IMR-90 (cell line): Measurements from ENCODE around the gene TRAFD1. TPM values are rescaled to one million over a fixed set of nuclear protein-coding genes. Genes with fewer than 3 reads are reported as not detected.

Source experiments
- ATAC-seq: fragments of 200-7000 bp; cut with Tn5 transposase; 2 replicates; pipeline ENCODE4 v1.9.1; 2020; ENCODE audit warnings: low read depth, mild to moderate bottlenecking, moderate library complexity
- BruUV-seq: library from RNA; stranded (reverse); fragments of 400-500 nt; replicated peaks from 2 replicates; lab custom pipeline; 2021; lab: Mats Ljungman, UMichigan
- CTCF ChIA-PET: fragments of 300-600 bp; formaldehyde crosslinking; extraction: SDS; loops from one replicate; lab custom pipeline; 2021; ENCODE audit warnings: antibody characterized with exemption; lab: Yijun Ruan, JAX
- POLR2A ChIA-PET: fragments of 300-600 bp; sonication (Branson Sonifier 250); formaldehyde crosslinking; loops from one replicate; lab custom pipeline; 2022; ENCODE audit warnings: antibody characterized with exemption; ENCODE audit not compliant: unreplicated experiment; lab: Charles Lee
- DNase-seq: peaks from one replicate; pipeline ENCODE4 v3.0.0; 2013
- H2AFZ ChIP-seq: replicated peaks from 2 replicates; pipeline ENCODE3; 2013; ENCODE audit warnings: low read length, mild to moderate bottlenecking; ENCODE audit not compliant: poor library complexity
- H2AK5ac ChIP-seq: 2 replicates; pipeline ENCODE4 v1.6.1; 2013; ENCODE audit warnings: low read depth, low read length, inconsistent platforms
- H2AK9ac ChIP-seq: replicated peaks from 2 replicates; pipeline ENCODE3; 2013; ENCODE audit warnings: mild to moderate bottlenecking, low read depth, low read length, moderate library complexity; ENCODE audit not compliant: poor library complexity
- H2BK120ac ChIP-seq: 2 replicates; pipeline ENCODE4 v1.6.1; 2013; ENCODE audit warnings: low read depth, low read length, inconsistent platforms
- H2BK15ac ChIP-seq: 3 replicates; pipeline ENCODE4 v1.6.1; 2013; ENCODE audit warnings: low read depth, low read length, inconsistent platforms
- H2BK20ac ChIP-seq: 2 replicates; pipeline ENCODE4 v1.6.1; 2013; ENCODE audit warnings: low read depth, mild to moderate bottlenecking, inconsistent platforms, low read length, moderate library complexity
- H2BK5ac ChIP-seq: 2 replicates; pipeline ENCODE4 v1.6.1; 2013; ENCODE audit warnings: mild to moderate bottlenecking, low read depth, low read length, inconsistent platforms; ENCODE audit not compliant: poor library complexity, severe bottlenecking
- H3K14ac ChIP-seq: replicated peaks from 2 replicates; pipeline ENCODE4 v1.6.1; 2013; ENCODE audit warnings: low read depth, low read length, inconsistent platforms
- H3K18ac ChIP-seq: 2 replicates; pipeline ENCODE4 v1.6.1; 2013; ENCODE audit warnings: low read depth, low read length, control low read depth
- H3K23ac ChIP-seq: 2 replicates; pipeline ENCODE4 v1.6.1; 2013; ENCODE audit warnings: low read depth, low read length, inconsistent platforms
- H3K27ac ChIP-seq: 2 replicates; pipeline ENCODE4 v1.5.1; 2013; ENCODE audit warnings: mild to moderate bottlenecking, control low read depth, low read length; ENCODE audit not compliant: insufficient read depth
- H3K27me3 ChIP-seq: 2 replicates; pipeline ENCODE4 v1.6.1; 2013; ENCODE audit warnings: low read length; ENCODE audit not compliant: control insufficient read depth, insufficient read depth
- H3K36me3 ChIP-seq: 2 replicates; pipeline ENCODE4 v1.6.1; 2013; ENCODE audit warnings: low read length, mixed read lengths; ENCODE audit not compliant: control insufficient read depth, insufficient read depth
- H3K4ac ChIP-seq: 2 replicates; pipeline ENCODE4 v1.6.1; 2013; ENCODE audit warnings: low read depth, low read length, inconsistent platforms
- H3K4me1 ChIP-seq: 2 replicates; pipeline ENCODE4 v1.6.1; 2013; ENCODE audit warnings: low read length, mixed read lengths; ENCODE audit not compliant: control insufficient read depth, insufficient read depth
- H3K4me2 ChIP-seq: 2 replicates; pipeline ENCODE4 v1.6.1; 2013; ENCODE audit warnings: low read depth, mild to moderate bottlenecking, control low read depth, low read length, moderate library complexity
- H3K4me3 ChIP-seq: 2 replicates; pipeline ENCODE4 v1.5.1; 2013; ENCODE audit warnings: low read depth, mild to moderate bottlenecking, control low read depth, low read length, moderate library complexity; ENCODE audit not compliant: insufficient read depth
- H3K56ac ChIP-seq: 2 replicates; pipeline ENCODE4 v1.6.1; 2013; ENCODE audit warnings: low read length, inconsistent platforms; ENCODE audit not compliant: insufficient read depth; ENCODE audit errors: extremely low read depth
- H3K79me1 ChIP-seq, 2 experiments: 2 replicates each; pipeline ENCODE4 v1.6.1; 2013; ENCODE audit warnings: low read length in 2 of 2, inconsistent platforms in 1 of 2, low read depth in 1 of 2
- H3K9ac ChIP-seq: 2 replicates; pipeline ENCODE4 v1.6.1; 2013; ENCODE audit warnings: low read depth, low read length, control low read depth
- H3K9me1 ChIP-seq: 2 replicates; pipeline ENCODE4 v1.6.1; 2013; ENCODE audit warnings: low read length, inconsistent platforms; ENCODE audit not compliant: insufficient read depth
- H3K9me3 ChIP-seq: 2 replicates; pipeline ENCODE4 v1.6.1; 2013; ENCODE audit warnings: low read length; ENCODE audit not compliant: control insufficient read depth, insufficient read depth
- H4K20me1 ChIP-seq: 2 replicates; pipeline ENCODE4 v1.6.1; 2013; ENCODE audit warnings: low read length, inconsistent platforms; ENCODE audit not compliant: insufficient read depth
- H4K5ac ChIP-seq: 2 replicates; pipeline ENCODE4 v1.6.1; 2013; ENCODE audit warnings: mild to moderate bottlenecking, low read depth, low read length, control low read depth
- H4K8ac ChIP-seq, 2 experiments: 2 replicates each; pipeline ENCODE4 v1.6.1; 2013; ENCODE audit warnings: low read depth in 2 of 2, low read length in 2 of 2, control low read depth in 1 of 2, inconsistent platforms in 1 of 2
- H4K91ac ChIP-seq: 2 replicates; pipeline ENCODE4 v1.6.1; 2013; ENCODE audit warnings: low read depth, low read length, inconsistent platforms; ENCODE audit not compliant: insufficient read depth
- BHLHE40 ChIP-seq: fragments of 150-350 bp; IDR thresholded peaks from 2 replicates; pipeline ENCODE4 v1.6.1; 2016; ENCODE audit warnings: mild to moderate bottlenecking, low read depth, low read length
- CEBPB ChIP-seq: IDR thresholded peaks from 2 replicates; pipeline ENCODE4 v1.6.1; 2012; ENCODE audit warnings: low read depth, low read length, improper control_type of control experiment
- CHD1 ChIP-seq: IDR thresholded peaks from 2 replicates; pipeline ENCODE4 v1.6.1; 2012; ENCODE audit warnings: low read depth, low read length, improper control_type of control experiment
- CTCF ChIP-seq: conservative IDR thresholded peaks from 2 replicates; pipeline ENCODE4 v1.5.1; 2012; ENCODE audit warnings: mild to moderate bottlenecking, low read depth, low read length, improper control_type of control experiment
- ELK1 ChIP-seq: fragments of 150-350 bp; IDR thresholded peaks from 2 replicates; pipeline ENCODE4 v1.6.1; 2016; ENCODE audit warnings: low read depth, mild to moderate bottlenecking, low read length, moderate library complexity, borderline replicate concordance
- FOS ChIP-seq: fragments of 150-350 bp; IDR thresholded peaks from 2 replicates; pipeline ENCODE4 v1.6.1; 2016; ENCODE audit warnings: low read depth, low read length
- MAFK ChIP-seq: IDR thresholded peaks from 2 replicates; pipeline ENCODE4 v1.6.1; 2012; ENCODE audit warnings: low read depth, low read length, improper control_type of control experiment
- MAZ ChIP-seq: IDR thresholded peaks from 2 replicates; pipeline ENCODE4 v1.6.1; 2012; ENCODE audit warnings: low read depth, mild to moderate bottlenecking, low read length, improper control_type of control experiment, moderate library complexity, borderline replicate concordance
- MXI1 ChIP-seq: IDR thresholded peaks from 2 replicates; pipeline ENCODE4 v1.6.1; 2012; ENCODE audit warnings: low read depth, mild to moderate bottlenecking, low read length, moderate library complexity, borderline replicate concordance
- NFE2L2 ChIP-seq: fragments of 150-350 bp; IDR thresholded peaks from 2 replicates; pipeline ENCODE4 v1.6.1; 2016; ENCODE audit warnings: low read depth, mild to moderate bottlenecking, low read length
- POLR2A ChIP-seq: IDR thresholded peaks from 2 replicates; pipeline ENCODE4 v1.6.1; 2012; ENCODE audit warnings: mild to moderate bottlenecking, low read depth, low read length
- RAD21 ChIP-seq: IDR thresholded peaks from 2 replicates; pipeline ENCODE4 v1.6.1; 2012; ENCODE audit warnings: low read length, improper control_type of control experiment
- RCOR1 ChIP-seq: IDR thresholded peaks from 2 replicates; pipeline ENCODE4 v1.6.1; 2012; ENCODE audit warnings: mild to moderate bottlenecking, low read length, improper control_type of control experiment; ENCODE audit not compliant: insufficient replicate concordance
- RFX5 ChIP-seq: IDR thresholded peaks from 2 replicates; pipeline ENCODE4 v1.8.0; 2012; ENCODE audit warnings: low read depth, mild to moderate bottlenecking, low read length, moderate library complexity
- SMC3 ChIP-seq: fragments of 150-350 bp; IDR thresholded peaks from 2 replicates; pipeline ENCODE4 v1.6.1; 2016; ENCODE audit warnings: low read depth, mild to moderate bottlenecking, antibody characterized with exemption, low read length, moderate library complexity
- USF2 ChIP-seq: fragments of 150-350 bp; IDR thresholded peaks from 2 replicates; pipeline ENCODE4 v1.6.1; 2017; ENCODE audit warnings: mild to moderate bottlenecking, antibody characterized with exemption, low read length, low read depth
- WGBS, 2 experiments: methylation state at CpG; one replicate each; pipeline versions ENCODE4 v1.1.5 to v1.1.7; 2013; ENCODE audit warnings: missing lambda C conversion rate in 2 of 2; ENCODE audit not compliant: insufficient read length in 1 of 2; ENCODE audit errors: extremely low coverage in 2 of 2; 5-methylcytosine and 5-hydroxymethylcytosine counted together
- dilution Hi-C: fragments of 300-500 bp; cut with HindIII; formaldehyde crosslinking; loops from one replicate; pipeline ENCODE4 v1.14.3; 2018; ENCODE audit warnings: low sequenced_read_pairs; ENCODE audit not compliant: unreplicated experiment
- in situ Hi-C: fragments of 300-500 bp; cut with MboI; formaldehyde crosslinking; loops from 3 replicates; pipeline ENCODE4 v1.14.3; 2019; ENCODE audit warnings: low sequenced_read_pairs, inconsistent platforms, mixed read lengths
- intact Hi-C: fragments of 100-400 bp; cut with micrococcal nuclease; formaldehyde crosslinking; loops from 2 replicates; pipeline ENCODE4 v1.10.0; 2022
- polyA plus RNA-seq, 3 experiments: library from polyadenylated mRNA; depleted of rRNA; stranded (reverse); fragments of >200 nt; gene quantifications; 2 replicates each; pipeline ENCODE4 v1.2.3, GENCODE V29; 2012; ENCODE audit warnings: low replicate concordance in 1 of 3
- total RNA-seq: library from RNA; depleted of rRNA; stranded (reverse); fragments of >200 nt; gene quantifications from 2 replicates; pipeline ENCODE4 v1.2.3, GENCODE V29; 2012

The TRAFD1 gene
- total and polyA plus RNA-seq, 2 of the 4 experiments (the other 2 are of a cell fraction): 41.3 to 70.4 TPM

GRCh38 chr12:112163056-112163455 is 37.7 kb downstream of the TRAFD1 start:
- TF ChIP-seq SMC3 (no peak), MXI1 (no peak), BHLHE40 (no peak), POLR2A (no peak), CTCF (no peak), RCOR1 (no peak), RAD21 (no peak), NFE2L2 (no peak), MAZ (no peak), MAFK (no peak), CHD1 (no peak), CEBPB (no peak), FOS (no peak), RFX5 (no peak), ELK1 (no peak), USF2 (no peak)
- no peaks in the 10 kb centered on the region for H3K4me1 ChIP-seq
- H2BK20ac ChIP-seq: no peak overlapping the region
- no peak overlapping the region for H2AK9ac ChIP-seq
- no peak overlapping the region for H3K27ac ChIP-seq
- no peak overlapping the region for H2AFZ ChIP-seq
- H3K14ac ChIP-seq: no peak overlapping the region
- H3K27me3 ChIP-seq: no peaks in the 10 kb centered on the region
- POLR2A ChIA-PET: no interaction called here
- WGBS, 2 experiments: 90% methylated on average over 2 of the region's 8 CpGs; no CpG with 5 or more reads in 1 of the 2 experiments
- H2BK15ac ChIP-seq: no peak overlapping the region
- no peaks in the 10 kb centered on the region for H3K9me1 ChIP-seq
- DNase-seq (no peak), ATAC-seq (no peak)
- no peak overlapping the region for H3K9ac ChIP-seq
- H3K18ac ChIP-seq: no peak overlapping the region
- H3K56ac ChIP-seq: no peak overlapping the region
- intact Hi-C loops (no loop called here), in situ Hi-C loops (no loop called here), dilution Hi-C loops (no loop called here)
- H3K4me3 ChIP-seq: no peak overlapping the region
- no peak overlapping the region for H4K5ac ChIP-seq
- no peak overlapping the region for H4K91ac ChIP-seq
- H3K4ac ChIP-seq: no peak overlapping the region
- H4K20me1 ChIP-seq: no peaks in the 10 kb centered on the region
- H2BK5ac ChIP-seq: no peak overlapping the region
- no peak overlapping the region for H4K8ac ChIP-seq
- no peak overlapping the region for H2AK5ac ChIP-seq
- BruUV-seq: no TSS peak
- H3K4me2 ChIP-seq: no peak overlapping the region
- CTCF ChIA-PET: interaction anchor here (0.6 kb wide), 1 partner anchor 14 kb away, joined by 4 read pairs; no protein-coding TSS in a partner anchor
- no peaks in the 10 kb centered on the region; a peak in 2 of 4 replicates for H3K79me1 ChIP-seq
- H3K23ac ChIP-seq: no peak overlapping the region
- H3K9me3 ChIP-seq: peaks cover 5% of the 10 kb centered on the region
- peaks cover 54% of the 10 kb centered on the region for H3K36me3 ChIP-seq
- no peak overlapping the region for H2BK120ac ChIP-seq
